ENCODE measurements around the gene PMPCB.
A peak's percentile ranks its signal among the peaks of the same experiment; 100 is the strongest.

The PMPCB gene

DNA sequence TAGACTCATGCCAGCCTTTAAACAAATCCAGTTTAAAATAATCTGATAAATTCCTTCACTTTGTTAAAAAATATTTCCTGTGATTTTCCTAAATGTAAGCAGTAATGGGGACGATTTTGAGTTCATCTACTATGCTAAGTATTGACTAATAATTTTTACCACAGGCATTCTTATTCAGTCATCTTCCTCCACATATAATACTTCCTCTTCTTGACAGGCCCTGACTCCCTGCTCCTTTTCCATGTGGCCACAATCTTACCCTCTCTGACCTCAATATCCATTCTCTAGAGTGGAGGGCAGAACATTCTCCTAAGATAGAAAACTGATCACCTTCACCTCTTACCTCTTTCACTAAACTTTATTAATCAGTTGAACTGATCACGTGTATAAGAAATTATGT, 39.5 kb downstream of the PMPCB start:
- DNase-seq: no peak

DNA sequence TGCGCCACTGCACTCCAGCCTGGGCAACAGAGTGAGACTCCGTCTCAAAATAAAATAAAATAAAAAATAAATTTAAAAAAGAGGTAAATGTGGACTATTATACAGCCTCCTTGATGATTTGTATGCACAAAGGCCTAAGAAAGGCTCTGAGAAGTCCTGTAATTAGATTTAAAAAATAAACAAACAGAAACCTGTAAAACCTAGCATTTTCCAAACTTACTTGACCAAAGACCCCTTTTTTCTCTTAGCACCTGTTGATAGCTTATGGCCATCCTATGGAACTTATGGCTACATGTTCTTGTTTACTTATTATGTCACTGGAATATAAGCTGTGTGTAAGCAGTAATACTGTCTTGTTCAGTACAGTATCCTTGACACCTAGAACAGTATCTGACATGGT, 41.6 kb downstream of the PMPCB start:
- no peak for DNase-seq

DNA sequence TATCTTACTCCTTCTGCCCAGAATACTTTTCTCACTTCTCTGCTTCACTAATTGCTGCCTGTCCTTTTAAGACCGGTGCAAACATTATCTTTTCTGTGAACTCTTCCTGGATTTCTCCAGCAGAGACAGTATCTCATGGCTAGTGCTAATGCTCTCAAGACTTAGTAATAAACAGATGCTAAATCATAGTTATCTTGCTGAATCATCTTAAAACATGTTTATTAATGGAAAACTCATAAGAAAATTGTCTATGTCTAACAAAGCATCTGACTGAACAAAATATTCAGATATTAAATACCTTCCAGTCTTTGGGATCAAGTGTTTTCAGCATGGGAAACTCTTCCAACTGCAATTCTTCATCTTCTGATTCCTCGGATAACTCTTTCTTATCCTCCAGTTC, 44.2 kb downstream of the PMPCB start:
- DNase-seq: no peak

DNA sequence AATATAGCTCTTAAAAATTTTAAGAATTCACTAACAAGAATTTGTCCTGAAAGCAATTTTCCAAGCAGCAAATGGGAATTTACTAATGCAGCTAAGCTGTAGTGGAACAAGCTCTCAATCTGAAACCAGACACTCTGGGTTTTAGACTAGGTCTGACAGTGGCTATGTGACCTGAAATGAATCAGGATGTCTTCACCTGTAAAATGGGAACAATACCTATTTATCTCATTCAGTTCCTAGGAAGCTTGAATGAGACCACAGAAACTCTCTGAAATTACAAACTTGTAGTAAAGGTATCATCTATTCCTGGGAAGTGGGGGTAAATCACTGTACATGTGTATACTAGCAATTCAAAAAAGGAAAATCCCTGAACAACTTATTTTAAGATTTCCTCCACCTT, 46.1 kb downstream of the PMPCB start:
- DNase-seq: no peak

DNA sequence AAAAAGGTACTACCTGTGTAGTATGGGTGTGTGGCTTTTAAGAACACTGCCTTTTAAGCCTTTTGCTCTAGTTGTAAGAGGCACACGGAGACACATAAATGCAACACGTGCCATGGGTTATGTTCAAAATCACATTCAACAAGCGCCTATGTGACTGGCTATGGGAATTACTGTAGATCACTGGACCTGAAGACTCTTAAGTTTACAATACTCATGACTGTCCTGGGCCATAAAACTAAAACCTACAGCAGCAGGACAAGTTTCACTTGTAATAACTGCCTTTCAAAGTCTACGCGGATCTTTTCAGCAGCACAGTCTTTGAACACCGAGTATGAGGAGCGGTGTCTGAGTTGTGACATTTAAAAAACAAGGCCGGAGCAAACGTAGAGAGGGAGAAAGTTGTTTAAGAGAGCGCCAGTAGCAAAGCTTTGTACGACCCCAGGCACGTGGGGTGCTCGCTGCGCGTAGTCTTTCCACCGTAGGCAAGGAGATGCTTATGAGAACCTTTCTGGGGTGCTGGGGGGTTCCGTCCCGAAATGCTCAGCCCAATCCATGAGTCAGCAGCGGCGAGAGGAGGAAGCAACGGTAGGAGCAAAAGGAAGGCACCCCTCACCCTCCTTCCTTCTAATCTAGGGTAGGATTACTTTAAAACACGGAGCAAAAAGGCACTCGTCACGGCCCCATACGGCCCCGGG, 46.7 kb downstream of the PMPCB start:
- DNase-seq: no peak

DNA sequence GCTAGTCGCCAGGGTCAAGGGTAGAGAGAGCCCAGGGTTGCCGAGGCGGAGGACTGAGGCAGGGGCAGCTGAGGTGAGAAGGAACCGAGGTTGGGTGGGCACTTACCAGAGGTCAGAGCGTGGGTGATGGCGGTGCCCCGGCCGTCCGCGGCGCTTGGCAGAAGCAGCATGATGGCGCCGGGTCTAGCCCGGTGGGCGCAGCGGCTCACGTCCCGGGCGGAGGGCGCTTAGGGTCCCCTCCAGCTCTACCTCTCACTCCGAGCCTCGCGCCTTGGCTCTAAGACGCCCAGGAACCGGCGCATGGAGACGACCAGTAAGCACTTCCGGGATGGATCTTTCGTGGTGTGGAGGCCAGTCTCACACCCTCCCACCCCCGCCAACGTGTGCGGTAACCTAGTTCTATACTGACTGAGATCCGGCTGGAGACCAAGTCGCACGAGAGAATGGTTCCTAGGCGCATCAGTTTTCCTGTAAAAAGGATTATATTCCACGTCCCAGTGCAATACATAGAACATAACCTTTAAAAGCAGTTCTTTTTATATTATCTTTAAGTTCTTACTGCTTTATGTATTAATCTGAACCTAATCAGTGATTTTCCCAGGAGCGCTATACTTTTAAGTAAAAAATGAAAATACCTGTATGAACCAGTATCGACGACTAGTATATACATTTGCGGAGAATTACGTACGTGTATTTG, 47.4 kb downstream of the PMPCB start, which contains the start of gene DNAJC2:
TSS of gene DNAJC2 (minus strand) at position 315 of the 697 bp plus-strand sequence. CDS start at position 170, 145 bp downstream.
- DNase-seq: peak; percentile 81

DNA sequence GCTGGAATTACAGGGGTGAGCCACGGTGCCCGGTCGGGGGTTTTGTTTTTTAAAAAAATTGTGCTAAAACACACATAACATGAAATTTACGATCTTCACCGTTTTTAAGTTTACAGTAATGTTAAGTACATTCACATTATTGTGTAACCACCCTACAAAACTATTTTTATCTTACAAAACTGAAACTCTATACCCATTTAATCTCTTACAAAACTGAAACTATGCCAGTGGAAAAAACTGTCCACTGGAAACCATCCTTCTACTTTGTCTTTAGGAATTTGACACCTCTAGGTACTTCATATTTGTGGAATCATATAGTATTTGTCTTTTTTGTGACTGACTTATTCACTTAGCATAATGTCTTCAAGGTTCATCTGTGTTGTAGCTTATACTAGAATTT, 49.2 kb downstream of the PMPCB start:
- no peak for DNase-seq

DNA sequence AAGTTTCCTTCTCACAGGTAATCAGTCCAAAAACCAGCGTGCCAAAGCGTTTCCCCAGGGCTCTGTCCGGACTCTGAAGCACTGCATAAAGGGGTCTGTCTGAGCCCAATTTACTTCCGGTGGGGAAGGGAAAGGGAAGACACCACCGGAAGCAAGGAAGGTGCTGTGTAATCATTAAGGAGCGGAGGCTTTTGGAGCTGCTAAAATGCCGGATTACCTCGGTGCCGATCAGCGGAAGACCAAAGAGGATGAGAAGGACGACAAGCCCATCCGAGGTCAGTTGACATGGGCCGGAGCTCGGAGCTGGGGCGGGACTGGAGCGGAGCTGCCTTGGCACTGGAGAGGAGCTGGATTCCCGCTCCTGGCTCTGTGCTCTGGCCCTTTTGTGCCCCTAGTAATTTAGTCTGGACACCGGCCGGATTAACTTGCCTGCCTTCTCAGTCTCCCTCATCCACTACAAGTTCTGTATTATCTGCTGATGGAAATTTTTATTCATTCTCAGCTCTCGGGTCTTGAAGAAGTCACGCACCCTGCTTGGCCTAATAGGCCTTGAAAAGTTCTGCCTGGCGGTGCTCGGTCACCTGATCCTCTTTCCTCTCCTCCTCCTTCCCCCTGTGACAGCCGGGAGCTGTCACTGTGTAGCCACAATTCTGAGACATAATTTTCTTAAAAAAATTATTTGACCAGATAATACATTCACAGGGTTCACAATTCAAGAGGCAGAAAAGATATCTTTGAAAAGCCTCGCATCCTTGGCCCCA, 50.5 kb downstream of the PMPCB start, which contains the start of gene PSMC2:
TSS of gene PSMC2 (plus strand) at position 137 of the 761 bp plus-strand sequence. CDS start at position 206, 69 bp downstream.
- peak; percentile 80 for DNase-seq

DNA sequence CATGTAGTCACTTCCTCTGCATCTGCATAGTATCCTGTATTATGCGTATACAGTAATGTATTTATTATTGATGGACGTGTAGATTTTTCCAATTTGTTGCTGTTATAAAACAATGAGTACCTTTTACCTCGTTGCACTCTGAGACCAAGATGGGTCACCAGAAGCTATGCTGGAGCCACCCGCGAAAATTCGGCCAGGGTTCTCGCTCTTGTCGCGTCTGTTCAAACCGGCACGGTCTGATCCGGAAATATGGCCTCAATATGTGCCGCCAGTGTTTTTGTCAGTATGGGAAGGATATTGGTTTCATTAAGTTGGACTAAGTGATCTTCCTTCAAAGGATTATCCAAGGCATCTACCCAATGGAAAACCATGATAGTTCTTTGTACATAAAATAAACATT, 51.2 kb downstream of the PMPCB start:
- DNase-seq: no peak

DNA sequence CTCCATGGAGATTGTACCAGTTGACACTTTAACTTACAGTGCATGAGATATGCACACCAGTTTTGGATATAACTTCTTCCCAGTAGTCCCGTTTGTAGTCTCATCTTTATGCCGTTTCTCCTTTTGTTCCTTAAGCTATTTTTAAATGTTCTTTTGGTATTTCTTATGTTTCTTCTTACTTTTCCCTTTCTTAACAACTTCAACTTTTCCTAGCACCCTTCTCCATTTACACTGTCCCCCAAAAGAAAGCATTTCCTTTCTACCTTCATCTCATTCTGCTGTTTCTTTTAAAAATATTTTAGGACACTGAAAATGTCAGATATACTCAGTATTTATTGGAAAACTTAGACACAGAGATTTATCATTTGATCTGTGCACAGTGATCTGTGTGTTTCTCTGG, 51.7 kb downstream of the PMPCB start:
- DNase-seq: no peak

DNA sequence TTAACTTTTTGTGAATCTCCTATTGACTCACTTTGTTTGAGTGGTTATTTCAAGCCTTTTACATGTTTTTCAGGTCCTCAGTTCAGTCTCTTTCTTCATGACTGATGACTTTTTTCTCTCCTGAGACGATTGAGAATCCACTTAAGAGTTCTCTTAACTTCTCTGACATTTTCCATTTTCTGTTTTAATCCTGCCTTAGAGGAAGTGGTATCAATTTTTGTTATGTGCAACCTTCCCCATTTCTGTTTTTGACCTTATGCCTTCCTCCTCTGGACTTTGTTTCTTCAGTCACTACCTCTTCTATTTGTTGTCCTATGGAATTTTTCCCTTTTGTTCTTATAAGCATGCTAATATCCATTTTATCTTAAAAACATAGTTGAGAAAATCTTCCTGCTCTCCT, 52.6 kb downstream of the PMPCB start:
- no peak for DNase-seq
